ENCODE data around the gene MPPED2. TPM values are rescaled to one million over a fixed set of nuclear protein-coding genes. Genes with fewer than 3 reads are reported as not detected.

MPPED2 gene
- total RNA-seq, 4 donors from 2014 or later: 0.37 to 1.8 (median 1.3) TPM

GRCh38 chr11:30364837-30365482 is 221.2 kb downstream of the MPPED2 start:
- H3K4me3 ChIP-seq (ENCODE audit: low read depth, poor library complexity, severe bottlenecking): no peak overlapping the region
- DNase-seq (ENCODE audit: low spot score in 2 of 2): no peak
- 88 to 90% methylated on average over 9 of the region's 9 CpGs for WGBS, 2 donors
- intact Hi-C loops (cut with DNase I; ENCODE audit: low total_unique reads): no loop called here
- TF ChIP-seq POLR2A (IDR thresholded peaks at IDR 0.05) (no peak), CTCF (IDR thresholded peaks at IDR 0.05) (no peak)

GRCh38 chr11:30364139-30364836 is 221.9 kb downstream of the MPPED2 start:
- no peak for DNase-seq (ENCODE audit: low spot score in 2 of 2)
- intact Hi-C loops (cut with DNase I; ENCODE audit: low total_unique reads): no loop called here
- H3K4me3 ChIP-seq (ENCODE audit: low read depth, poor library complexity, severe bottlenecking): no peak overlapping the region
- WGBS, 2 donors: 77% methylated on average over 7 of the region's 7 CpGs
- TF ChIP-seq CTCF (IDR thresholded peaks at IDR 0.05) (no peak), POLR2A (IDR thresholded peaks at IDR 0.05) (no peak)

GRCh38 chr11:30360741-30361140 is 225.4 kb downstream of the MPPED2 start:
- no peak overlapping the region for H3K4me3 ChIP-seq (ENCODE audit: low read depth, poor library complexity, severe bottlenecking)
- no peak for TF ChIP-seq POLR2A (IDR thresholded peaks at IDR 0.05)
- no peak for DNase-seq (ENCODE audit: low spot score in 2 of 2)
- intact Hi-C loops (cut with DNase I; ENCODE audit: low total_unique reads): no loop called here

Measured in lower leg skin (tissue), 4 donors.